DMS53 treated with DMSO at 0.1 percent for 48 hours (cell line): ENCODE data around the gene GMDS.

Experiments
- DNase-seq: peaks from one replicate; lab custom pipeline; 2025; ENCODE audit not compliant: unreplicated experiment; lab: John Stamatoyannopoulos, UW

GMDS gene

DNA sequence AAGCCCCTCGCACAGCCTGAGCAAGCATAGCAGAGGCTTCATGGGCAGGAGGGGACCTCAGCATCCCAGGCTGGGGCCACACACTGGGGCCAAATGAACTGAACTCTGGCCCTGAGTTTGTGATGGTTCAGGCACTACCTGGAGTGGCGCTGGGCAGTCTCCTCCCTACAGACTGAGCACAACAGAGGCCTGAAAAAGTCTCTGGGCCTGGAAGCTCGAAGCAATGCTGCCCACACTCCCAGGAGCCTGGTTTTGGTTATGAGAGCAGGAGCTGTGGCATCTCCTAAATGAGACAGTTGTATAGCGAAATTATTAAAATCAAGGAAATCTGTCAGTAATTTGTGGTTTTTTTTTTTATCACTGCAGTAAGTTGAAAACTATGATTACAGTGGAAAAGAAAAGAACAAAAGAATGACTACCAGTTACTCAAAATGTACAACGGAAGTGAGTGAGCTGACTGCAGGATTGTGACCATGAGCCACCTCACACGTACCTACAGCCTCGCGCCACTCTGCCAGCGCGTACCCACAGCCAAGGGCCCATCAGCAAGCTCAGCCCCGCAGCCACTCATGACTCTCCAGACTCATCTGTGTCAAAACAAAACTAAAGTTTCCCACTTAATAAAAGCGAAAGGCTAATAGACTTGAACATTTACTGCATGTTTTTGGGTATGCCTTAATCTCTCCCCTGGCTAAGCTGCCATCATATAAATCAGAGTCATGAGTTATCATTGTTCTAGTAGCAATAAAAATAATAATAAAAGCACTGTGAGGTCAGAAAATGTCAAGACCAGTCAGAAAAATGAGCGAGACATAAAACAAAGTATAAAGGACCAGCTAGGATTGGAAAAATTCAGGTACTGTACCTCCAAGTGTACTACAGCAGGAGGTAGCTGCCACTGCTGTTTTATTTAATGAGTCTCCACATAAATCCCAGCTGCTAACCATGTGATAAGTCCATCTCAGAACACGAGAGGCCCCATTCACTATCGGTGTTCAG is 458.7 kb downstream of the GMDS start:
- DNase-seq, result no peak

DNA sequence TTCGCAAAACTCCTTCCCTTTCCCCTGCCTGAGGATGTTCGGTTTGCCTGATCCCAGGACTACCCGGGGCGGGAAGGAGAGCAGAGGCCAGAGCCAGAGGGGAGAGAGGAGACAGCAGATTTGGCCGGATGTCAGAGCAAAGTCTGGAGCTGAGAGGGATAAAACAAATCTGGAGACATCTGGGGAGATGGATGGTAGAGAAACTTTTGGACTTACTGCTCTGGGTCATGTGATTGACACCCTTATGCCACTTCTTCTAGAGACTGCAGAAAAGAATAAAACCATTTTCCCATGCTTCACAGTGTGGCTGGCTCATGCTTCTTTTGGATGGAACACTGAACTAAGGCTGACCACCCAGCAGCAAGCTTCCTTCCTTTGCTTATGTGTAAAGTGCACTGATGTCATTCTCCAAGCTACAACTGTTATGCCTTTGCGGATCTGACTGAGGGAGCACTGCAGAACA is 461.0 kb downstream of the GMDS start:
- DNase-seq, result no peak

DNA sequence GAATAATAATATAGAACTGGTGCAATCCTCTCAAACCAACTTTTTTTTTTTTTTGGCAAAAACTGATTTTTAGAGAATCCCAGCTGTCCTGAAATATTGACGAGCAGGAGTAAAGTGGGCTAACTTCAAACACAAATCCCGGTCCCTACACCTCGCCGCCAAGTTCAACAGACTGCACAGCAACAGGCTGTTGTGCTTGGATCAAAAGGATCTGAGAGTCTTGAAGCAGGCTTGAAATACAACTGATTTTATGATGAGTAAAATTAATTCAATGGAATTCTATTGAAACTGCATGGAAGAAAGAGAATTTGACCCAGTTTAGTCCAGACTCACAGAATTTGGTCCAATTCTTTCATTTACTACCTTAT is 463.6 kb downstream of the GMDS start:
- no peak for DNase-seq

DNA sequence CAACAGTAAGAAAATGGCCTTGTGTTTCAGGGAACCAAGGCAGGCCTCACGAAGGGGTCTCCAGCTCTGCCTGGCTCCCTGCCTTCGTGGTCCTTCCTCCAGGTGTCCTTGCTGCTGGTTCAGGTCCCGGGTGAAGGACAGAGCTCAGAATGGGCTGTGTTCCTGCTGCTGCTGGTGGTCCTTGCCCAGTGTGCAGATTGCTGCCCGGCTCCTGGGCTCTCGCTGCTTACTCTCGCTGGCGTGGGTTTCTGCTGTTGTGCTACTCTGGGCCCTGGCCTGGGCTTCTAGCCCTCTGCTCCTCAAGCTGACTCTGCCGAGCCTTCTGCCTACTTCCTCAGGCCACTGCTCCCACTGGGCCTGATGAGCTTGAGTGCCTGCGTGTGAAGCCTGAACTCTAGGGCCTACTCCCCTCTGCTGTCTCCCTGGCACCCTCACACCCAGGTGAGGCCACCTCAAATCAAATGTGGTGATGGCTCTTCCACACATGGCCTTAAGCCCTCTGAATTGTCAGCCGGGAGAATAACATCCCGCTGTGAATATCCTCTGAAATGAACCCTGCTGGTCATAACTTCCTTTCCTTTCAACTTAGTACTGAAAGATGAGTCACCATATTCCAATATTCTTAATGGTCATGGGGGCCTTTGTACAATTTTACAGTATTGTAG is 464.1 kb downstream of the GMDS start:
- no peak for DNase-seq

- no peak for DNase-seq
Measured at GRCh38 chr6:1780251-1780867, 465.0 kb downstream of the GMDS start.

- DNase-seq, result no peak
Measured at GRCh38 chr6:1778686-1779235, 466.6 kb downstream of the GMDS start.

- no peak for DNase-seq
Measured at GRCh38 chr6:1777921-1778685, 467.3 kb downstream of the GMDS start.

GRCh38 chr6:1775441-1775840 is 470.0 kb downstream of the GMDS start:
- DNase-seq, result no peak

DNA sequence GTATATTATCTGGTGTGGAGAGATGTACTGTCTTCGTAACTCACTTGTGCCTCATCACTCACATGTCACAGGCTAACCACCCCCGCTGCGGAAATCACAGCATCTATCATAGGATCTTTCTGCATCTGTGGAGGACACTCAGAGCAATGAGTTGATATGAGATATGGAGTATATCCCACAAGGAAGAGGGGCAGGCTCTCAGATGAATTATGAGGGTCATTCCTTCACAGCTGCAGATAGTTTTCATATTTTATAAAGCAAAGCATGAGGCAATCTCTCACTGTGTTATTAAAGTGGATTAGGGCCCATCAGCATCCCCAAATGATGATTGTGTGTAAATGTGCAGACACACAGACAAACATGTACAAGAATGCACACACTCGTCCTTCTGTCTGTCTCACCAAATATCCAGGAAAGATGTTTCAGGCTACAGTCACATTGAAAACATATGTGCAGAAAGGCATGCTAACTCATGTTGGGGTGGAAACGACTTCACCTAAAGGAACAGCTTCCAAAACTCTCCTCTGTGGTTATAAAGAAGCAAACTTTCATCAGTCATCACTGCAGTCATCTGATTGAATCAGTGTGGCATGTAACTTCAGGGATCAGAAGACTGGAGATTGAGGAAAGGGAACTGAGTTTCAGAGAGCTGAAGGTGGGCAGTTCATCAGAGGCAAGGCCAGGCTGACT is 471.0 kb downstream of the GMDS start:
- no peak for DNase-seq

- no peak for DNase-seq
Measured at GRCh38 chr6:1773700-1774099, 471.7 kb downstream of the GMDS start.

- DNase-seq, result peak; percentile 86
Measured at GRCh38 chr6:1770968-1771723, 474.3 kb downstream of the GMDS start.

DNA sequence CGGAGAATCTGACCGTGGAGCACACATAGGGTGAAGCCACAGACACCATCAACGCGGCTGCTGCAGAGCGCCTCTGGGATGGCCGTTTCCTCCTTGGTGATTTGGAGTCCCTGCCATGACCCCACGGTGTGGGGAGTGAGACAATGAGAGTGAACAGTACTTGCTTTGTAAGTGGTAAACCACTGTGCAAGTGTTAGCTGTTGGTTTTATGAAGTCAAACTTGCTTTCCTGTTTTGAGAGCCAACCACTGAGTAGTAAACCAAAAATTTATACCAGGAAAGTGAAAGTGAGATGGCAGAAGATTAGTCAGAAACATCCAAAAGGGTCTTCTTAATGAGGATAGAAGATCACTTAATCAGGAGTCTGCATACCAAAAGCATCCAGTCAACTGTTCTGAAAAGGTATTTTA is 475.0 kb downstream of the GMDS start:
- DNase-seq, result no peak

- DNase-seq, result peak; percentile 75
Measured at GRCh38 chr6:1767481-1768246, 477.7 kb downstream of the GMDS start.

GRCh38 chr6:1766654-1767053 is 478.8 kb downstream of the GMDS start:
- DNase-seq, result no peak

DNA sequence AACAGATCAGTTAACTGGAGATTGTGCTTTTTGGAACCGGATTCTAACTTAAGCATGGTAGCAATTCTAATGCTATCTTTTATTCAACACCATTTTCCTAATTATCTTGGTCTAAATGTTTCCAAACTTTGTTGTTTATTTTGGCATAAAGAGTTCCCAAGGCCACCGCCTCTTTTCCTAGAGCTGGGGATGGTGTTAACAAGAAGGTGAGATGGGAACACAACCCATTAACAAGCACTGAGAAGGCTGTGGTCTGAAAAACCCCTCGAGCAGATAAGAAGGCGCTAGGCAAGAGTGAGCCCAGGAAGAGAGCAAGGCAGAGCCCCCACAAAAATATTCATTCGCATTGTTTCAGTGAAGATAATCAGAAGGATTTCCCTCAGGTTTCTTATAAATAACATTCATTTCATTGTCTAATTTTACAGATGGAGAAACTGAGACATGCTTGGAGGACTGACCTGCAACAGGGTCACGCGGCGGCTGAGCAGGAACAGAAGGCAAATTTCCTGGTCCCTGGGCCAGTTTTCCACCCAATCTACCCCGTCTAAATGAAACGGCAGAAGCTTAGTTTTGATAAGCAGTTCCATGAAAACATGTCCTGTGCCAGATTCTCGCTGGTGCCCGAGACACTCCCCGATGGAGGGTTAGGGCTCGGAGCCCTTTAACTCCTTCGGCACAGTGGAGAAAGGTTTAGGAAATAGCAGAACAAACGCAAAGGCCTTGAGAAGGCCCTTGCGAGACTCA is 480.1 kb downstream of the GMDS start:
- DNase-seq, result no peak

DNA sequence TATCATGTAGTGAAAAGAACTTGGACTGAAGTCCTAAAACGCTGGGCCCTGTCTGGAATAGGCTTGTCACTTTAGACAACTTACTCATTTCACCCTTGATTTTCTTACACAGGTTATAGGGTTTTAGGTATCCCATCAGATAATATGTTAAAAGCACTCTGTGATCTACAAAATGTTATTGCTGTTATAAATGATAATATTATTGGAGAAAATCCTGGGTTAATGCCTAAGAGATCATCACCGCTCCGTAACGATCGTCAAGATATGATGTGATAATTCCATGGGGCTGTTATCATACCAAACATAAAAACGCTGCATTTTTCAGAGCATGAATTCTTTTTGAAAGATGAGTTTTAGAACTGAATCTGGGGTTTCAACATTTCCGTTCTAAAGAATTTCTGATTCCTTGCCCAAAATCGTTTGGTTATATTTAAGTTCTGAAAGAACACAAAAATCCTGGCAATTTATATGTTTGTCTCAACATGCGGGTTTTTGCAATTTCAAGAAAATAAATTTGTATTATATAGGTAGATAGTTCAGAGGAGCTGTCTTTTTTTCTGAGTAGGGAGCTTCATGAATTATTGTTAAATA is 480.9 kb downstream of the GMDS start:
- DNase-seq, result no peak

- DNase-seq, result peak; percentile 2
Measured at GRCh38 chr6:1763404-1763803, 482.0 kb downstream of the GMDS start.

DNA sequence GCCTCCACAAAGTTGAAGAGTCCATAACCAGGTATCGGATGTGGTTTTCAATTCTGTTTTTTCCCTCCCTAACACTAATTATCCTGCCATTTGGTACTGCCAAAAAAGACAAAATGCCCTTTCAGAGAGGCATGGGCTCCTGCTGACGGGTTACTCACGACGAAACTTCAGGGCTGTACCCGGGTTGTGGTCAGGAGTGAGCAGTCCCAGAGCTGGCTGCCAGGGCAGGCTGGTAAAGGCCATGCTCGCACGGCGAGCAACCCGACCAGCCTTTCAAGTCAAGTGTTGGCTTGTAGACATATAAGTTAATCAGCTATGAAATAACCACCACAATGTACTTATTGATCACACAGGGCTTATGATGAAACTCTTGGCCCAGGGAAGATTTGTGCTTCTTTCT is 483.2 kb downstream of the GMDS start:
- no peak for DNase-seq
